ENCODE results near the gene SCAPER.
"Not testable (repeated sequence)": the region's sequence is repeated elsewhere in the genome, so short reads cannot be mapped to it uniquely, and the experiment has no call there.

Gene SCAPER

DNA sequence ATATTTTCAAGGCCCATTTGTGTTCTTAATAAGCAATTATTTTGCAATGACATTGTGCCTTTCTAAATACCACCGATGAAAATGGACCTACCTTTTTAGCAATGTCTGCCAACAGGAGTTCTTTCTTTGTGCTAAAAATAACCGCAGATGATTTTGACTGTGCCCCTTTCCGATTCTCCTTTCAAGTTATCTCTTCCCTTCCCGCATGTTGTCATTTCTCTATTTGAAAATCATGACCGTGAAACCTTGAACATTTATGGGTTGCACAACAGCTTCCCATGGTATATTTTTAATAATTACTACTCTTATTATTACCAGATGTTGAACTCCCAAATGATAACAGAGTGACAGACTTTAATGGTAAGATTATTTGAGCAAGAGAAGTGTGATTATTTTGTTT lies 583.5 kb downstream of the SCAPER start:
- H3K9me3 ChIP-seq (ENCODE audit: control insufficient read depth, low read length), result no peaks in the 10 kb centered on the region
- H3K27ac ChIP-seq (ENCODE audit: low read depth, low read length, severe bottlenecking), result no peak overlapping the region
- no peak overlapping the region for H3K4me3 ChIP-seq (ENCODE audit: extremely low read depth, insufficient read depth, low read length, poor library complexity, severe bottlenecking)
- H3K36me3 ChIP-seq (ENCODE audit: control insufficient read depth, insufficient read depth, low read length), result no peaks in the 10 kb centered on the region
- WGBS, 2 experiments (ENCODE audit: insufficient coverage in 2 of 2), result 93 to 98% methylated on average over 3 to 4 of the region's 5 CpGs
- H3K4me1 ChIP-seq (ENCODE audit: control insufficient read depth, insufficient read depth, low read length, poor library complexity, severe bottlenecking), result no peaks in the 10 kb centered on the region

DNA sequence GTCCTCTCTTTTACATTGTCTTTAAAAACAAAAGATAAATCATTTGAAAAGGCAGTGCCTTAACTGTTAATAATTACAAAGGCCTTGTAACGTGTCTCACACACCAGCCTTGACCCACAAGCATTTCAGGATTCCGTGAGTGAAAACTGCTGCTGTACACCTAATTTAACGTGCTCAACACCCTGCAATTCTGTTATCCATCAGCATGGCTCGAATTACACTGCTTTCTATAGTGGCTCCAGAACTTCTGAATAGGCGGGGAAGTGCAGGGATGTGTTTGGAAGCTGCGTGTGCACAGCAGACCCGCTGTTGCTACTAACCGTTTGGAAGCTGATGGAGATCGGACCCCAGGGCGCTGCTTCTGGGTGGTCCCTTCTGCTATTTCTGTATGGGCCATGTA lies 584.0 kb downstream of the SCAPER start:
- no peak overlapping the region for H3K27ac ChIP-seq (ENCODE audit: low read depth, low read length, severe bottlenecking)
- no peaks in the 10 kb centered on the region for H3K36me3 ChIP-seq (ENCODE audit: control insufficient read depth, insufficient read depth, low read length)
- 78% methylated on average over 8 to 10 of the region's 10 CpGs for WGBS, 2 experiments (ENCODE audit: insufficient coverage in 2 of 2)

GRCh38 chr15:76320012-76320411 lies 585.1 kb downstream of the SCAPER start:
- H3K4me1 ChIP-seq (ENCODE audit: control insufficient read depth, insufficient read depth, low read length, poor library complexity, severe bottlenecking), result no peaks in the 10 kb centered on the region
- H3K4me3 ChIP-seq (ENCODE audit: extremely low read depth, insufficient read depth, low read length, poor library complexity, severe bottlenecking), result no peak overlapping the region
- WGBS, 2 experiments (ENCODE audit: insufficient coverage in 2 of 2), result 86 to 93% methylated on average over 2 to 5 of the region's 6 CpGs
- no peaks in the 10 kb centered on the region for H3K9me3 ChIP-seq (ENCODE audit: control insufficient read depth, low read length)
- H3K36me3 ChIP-seq (ENCODE audit: control insufficient read depth, insufficient read depth, low read length), result no peaks in the 10 kb centered on the region
- H3K27ac ChIP-seq (ENCODE audit: low read depth, low read length, severe bottlenecking), result no peak overlapping the region

More for the DNA sequence above, 584.0 kb downstream of the SCAPER start:
- no peak overlapping the region for H3K4me3 ChIP-seq (ENCODE audit: extremely low read depth, insufficient read depth, low read length, poor library complexity, severe bottlenecking)
- no peaks in the 10 kb centered on the region for H3K9me3 ChIP-seq (ENCODE audit: control insufficient read depth, low read length)
- H3K4me1 ChIP-seq (ENCODE audit: control insufficient read depth, insufficient read depth, low read length, poor library complexity, severe bottlenecking), result no peaks in the 10 kb centered on the region

GRCh38 chr15:76313731-76314130 lies 591.4 kb downstream of the SCAPER start:
- Histone ChIP-seq H3K4me3 (ENCODE audit: extremely low read depth, insufficient read depth, low read length, poor library complexity, severe bottlenecking) (no peak overlapping the region), H3K27ac (ENCODE audit: low read depth, low read length, severe bottlenecking) (no peak overlapping the region), H3K4me1 (ENCODE audit: control insufficient read depth, insufficient read depth, low read length, poor library complexity, severe bottlenecking) (peaks cover 20% of the 10 kb centered on the region), H3K9me3 (ENCODE audit: control insufficient read depth, low read length) (no peaks in the 10 kb centered on the region), H3K36me3 (ENCODE audit: control insufficient read depth, insufficient read depth, low read length) (no peaks in the 10 kb centered on the region)
- WGBS, 2 experiments (ENCODE audit: insufficient coverage in 2 of 2), result 90 to 96% methylated on average over 2 to 3 of the region's 5 CpGs

GRCh38 chr15:76313175-76313567 lies 592.0 kb downstream of the SCAPER start:
- H3K4me3 ChIP-seq (ENCODE audit: extremely low read depth, insufficient read depth, low read length, poor library complexity, severe bottlenecking); H3K9me3 ChIP-seq (ENCODE audit: control insufficient read depth, low read length); H3K36me3 ChIP-seq (ENCODE audit: control insufficient read depth, insufficient read depth, low read length): not testable (repeated sequence)
- Histone ChIP-seq H3K27ac (ENCODE audit: low read depth, low read length, severe bottlenecking) (peak overlapping the region; percentile 60), H3K4me1 (ENCODE audit: control insufficient read depth, insufficient read depth, low read length, poor library complexity, severe bottlenecking) (peaks cover 20% of the 10 kb centered on the region)
- 81 to 89% methylated on average over 3 of the region's 4 CpGs for WGBS, 2 experiments (ENCODE audit: insufficient coverage in 2 of 2)

GRCh38 chr15:76312540-76313174 lies 592.5 kb downstream of the SCAPER start:
- Histone ChIP-seq H3K36me3 (ENCODE audit: control insufficient read depth, insufficient read depth, low read length) (no peaks in the 10 kb centered on the region), H3K27ac (ENCODE audit: low read depth, low read length, severe bottlenecking) (peak overlapping the region; percentile 60), H3K9me3 (ENCODE audit: control insufficient read depth, low read length) (no peaks in the 10 kb centered on the region), H3K4me3 (ENCODE audit: extremely low read depth, insufficient read depth, low read length, poor library complexity, severe bottlenecking) (no peak overlapping the region), H3K4me1 (ENCODE audit: control insufficient read depth, insufficient read depth, low read length, poor library complexity, severe bottlenecking) (peaks cover 20% of the 10 kb centered on the region)
- 78 to 85% methylated on average over 7 of the region's 7 CpGs for WGBS, 2 experiments (ENCODE audit: insufficient coverage in 2 of 2)

GRCh38 chr15:76311100-76311953 lies 593.8 kb downstream of the SCAPER start, which contains the start of gene ETFA:
Gene ETFA (minus strand): TSS chr15:76311469. CDS start chr15:76311388, 81 bp downstream.
- H3K4me3 ChIP-seq (ENCODE audit: extremely low read depth, insufficient read depth, low read length, poor library complexity, severe bottlenecking), result peak within 1 kb of the TSS; percentile 84
- WGBS, 2 experiments (ENCODE audit: insufficient coverage in 2 of 2), result 0 to 4% methylated on average over 57 to 58 of the region's 60 CpGs
- no peaks in the 10 kb centered on the region for H3K36me3 ChIP-seq (ENCODE audit: control insufficient read depth, insufficient read depth, low read length)

DNA sequence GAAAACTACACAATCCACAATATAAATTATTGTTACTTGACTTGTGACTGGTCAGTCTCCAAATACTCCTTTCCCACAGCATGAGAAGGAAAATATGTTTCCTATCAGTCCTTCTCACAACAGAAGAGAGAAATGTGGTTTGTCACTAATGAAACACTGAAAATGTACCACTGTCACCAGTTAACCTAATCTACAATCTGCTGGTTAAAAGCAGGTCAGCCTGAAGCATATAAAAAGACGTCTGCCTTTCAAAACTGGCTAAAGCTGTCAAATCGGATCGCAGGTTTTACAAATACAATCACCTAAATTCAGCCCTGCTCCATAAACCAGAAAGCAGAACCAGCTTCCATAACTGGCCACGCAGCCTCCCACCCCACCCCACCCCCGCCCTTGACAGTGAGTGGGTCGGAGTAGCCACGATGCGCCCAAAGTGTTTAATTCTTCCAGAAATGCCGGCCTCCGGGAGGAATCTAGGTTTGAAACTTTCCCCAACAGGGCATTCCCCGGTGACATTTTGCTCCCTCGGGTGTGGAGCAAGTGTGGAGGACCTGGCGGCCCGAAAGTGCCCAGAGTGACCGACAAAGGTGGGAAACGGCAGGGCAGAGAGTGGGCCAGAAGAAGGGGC lies 594.6 kb downstream of the SCAPER start:
- no peaks in the 10 kb centered on the region for H3K36me3 ChIP-seq (ENCODE audit: control insufficient read depth, insufficient read depth, low read length)
- peak overlapping the region; percentile 72 for H3K27ac ChIP-seq (ENCODE audit: low read depth, low read length, severe bottlenecking)
- no peaks in the 10 kb centered on the region for H3K9me3 ChIP-seq (ENCODE audit: control insufficient read depth, low read length)
- 4 to 5% methylated on average over 10 of the region's 16 CpGs for WGBS, 2 experiments (ENCODE audit: insufficient coverage in 2 of 2)
- H3K4me3 ChIP-seq (ENCODE audit: extremely low read depth, insufficient read depth, low read length, poor library complexity, severe bottlenecking), result peak overlapping the region; percentile 84
- H3K4me1 ChIP-seq (ENCODE audit: control insufficient read depth, insufficient read depth, low read length, poor library complexity, severe bottlenecking), result peaks cover 20% of the 10 kb centered on the region

More at GRCh38 chr15:76311100-76311953, 593.8 kb downstream of the SCAPER start, which contains the start of gene ETFA:
- H3K9me3 ChIP-seq (ENCODE audit: control insufficient read depth, low read length), result no peaks in the 10 kb centered on the region
- peak within 1 kb of the TSS; percentile 84 for H3K27ac ChIP-seq (ENCODE audit: low read depth, low read length, severe bottlenecking)
- H3K4me1 ChIP-seq (ENCODE audit: control insufficient read depth, insufficient read depth, low read length, poor library complexity, severe bottlenecking), result peaks cover 20% of the 10 kb centered on the region

GRCh38 chr15:76309601-76310330 lies 595.4 kb downstream of the SCAPER start:
- 94 to 98% methylated on average over 7 to 9 of the region's 13 CpGs for WGBS, 2 experiments (ENCODE audit: insufficient coverage in 2 of 2)
- Histone ChIP-seq H3K27ac (ENCODE audit: low read depth, low read length, severe bottlenecking) (no peak overlapping the region), H3K36me3 (ENCODE audit: control insufficient read depth, insufficient read depth, low read length) (no peaks in the 10 kb centered on the region), H3K4me3 (ENCODE audit: extremely low read depth, insufficient read depth, low read length, poor library complexity, severe bottlenecking) (peak overlapping the region; percentile 84), H3K9me3 (ENCODE audit: control insufficient read depth, low read length) (no peaks in the 10 kb centered on the region), H3K4me1 (ENCODE audit: control insufficient read depth, insufficient read depth, low read length, poor library complexity, severe bottlenecking) (peaks cover 20% of the 10 kb centered on the region)

- Histone ChIP-seq H3K36me3 (ENCODE audit: control insufficient read depth, insufficient read depth, low read length) (no peaks in the 10 kb centered on the region), H3K27ac (ENCODE audit: low read depth, low read length, severe bottlenecking) (no peak overlapping the region)
- 100% methylated on average over 1 of the region's 1 CpG; no CpG with 5 or more reads in 1 of the 2 experiments for WGBS, 2 experiments (ENCODE audit: insufficient coverage in 2 of 2)
Observed at GRCh38 chr15:76303909-76304308, 601.2 kb downstream of the SCAPER start.

More at GRCh38 chr15:76303909-76304308, 601.2 kb downstream of the SCAPER start:
- Histone ChIP-seq H3K4me1 (ENCODE audit: control insufficient read depth, insufficient read depth, low read length, poor library complexity, severe bottlenecking) (no peaks in the 10 kb centered on the region), H3K4me3 (ENCODE audit: extremely low read depth, insufficient read depth, low read length, poor library complexity, severe bottlenecking) (no peak overlapping the region), H3K9me3 (ENCODE audit: control insufficient read depth, low read length) (no peaks in the 10 kb centered on the region)

Data from mesodermal cell (in vitro differentiated cells).